Measurements from ENCODE around the gene CCL22.
"Not testable (repeated sequence)": the region's sequence is repeated elsewhere in the genome, so short reads cannot be mapped to it uniquely, and the experiment has no call there.

Gene CCL22

DNA sequence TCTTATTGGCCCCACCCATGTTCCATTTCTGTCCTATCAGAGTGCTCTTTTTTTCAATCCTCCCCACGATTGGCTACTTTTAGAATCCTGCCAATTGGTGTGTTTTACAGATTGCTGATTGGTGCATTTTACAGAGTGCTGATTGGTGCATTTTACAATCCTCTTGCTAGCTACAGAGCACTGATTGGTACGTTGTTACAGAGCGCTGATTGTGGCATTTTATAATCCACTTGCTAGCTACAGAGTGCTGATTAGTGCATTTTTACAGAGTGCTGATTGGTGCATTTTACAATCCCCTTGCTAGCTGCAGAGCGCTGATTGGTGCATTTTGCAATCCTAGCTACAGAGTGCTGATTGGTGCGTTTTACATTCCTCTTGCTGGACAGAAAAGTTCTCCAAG lies 36.4 kb downstream of the CCL22 start:
- H3K4me1 ChIP-seq (ENCODE audit: low read length) = no peaks in the 10 kb centered on the region
- no peak overlapping the region for H3K9ac ChIP-seq (ENCODE audit: low read length)
- H3K79me2 ChIP-seq (ENCODE audit: low read length) = no peaks in the 10 kb centered on the region
- no peaks in the 10 kb centered on the region for H3K36me3 ChIP-seq (replicated peaks; ENCODE audit: insufficient read depth, low read length)
- no peaks in the 10 kb centered on the region for H3K27me3 ChIP-seq (replicated peaks; ENCODE audit: insufficient read depth, low read length)
- no peaks in the 10 kb centered on the region for H3K9me2 ChIP-seq (replicated peaks; ENCODE audit: insufficient read depth, low read length)
- no peak overlapping the region for H3K4me2 ChIP-seq (ENCODE audit: low read depth, low read length)
- no peak overlapping the region for H3K4me3 ChIP-seq (ENCODE audit: low read length)
- H3K9me3 ChIP-seq (replicated peaks; ENCODE audit: insufficient read depth, low read length) = no peaks in the 10 kb centered on the region
- TF ChIP-seq, protein P1, sequence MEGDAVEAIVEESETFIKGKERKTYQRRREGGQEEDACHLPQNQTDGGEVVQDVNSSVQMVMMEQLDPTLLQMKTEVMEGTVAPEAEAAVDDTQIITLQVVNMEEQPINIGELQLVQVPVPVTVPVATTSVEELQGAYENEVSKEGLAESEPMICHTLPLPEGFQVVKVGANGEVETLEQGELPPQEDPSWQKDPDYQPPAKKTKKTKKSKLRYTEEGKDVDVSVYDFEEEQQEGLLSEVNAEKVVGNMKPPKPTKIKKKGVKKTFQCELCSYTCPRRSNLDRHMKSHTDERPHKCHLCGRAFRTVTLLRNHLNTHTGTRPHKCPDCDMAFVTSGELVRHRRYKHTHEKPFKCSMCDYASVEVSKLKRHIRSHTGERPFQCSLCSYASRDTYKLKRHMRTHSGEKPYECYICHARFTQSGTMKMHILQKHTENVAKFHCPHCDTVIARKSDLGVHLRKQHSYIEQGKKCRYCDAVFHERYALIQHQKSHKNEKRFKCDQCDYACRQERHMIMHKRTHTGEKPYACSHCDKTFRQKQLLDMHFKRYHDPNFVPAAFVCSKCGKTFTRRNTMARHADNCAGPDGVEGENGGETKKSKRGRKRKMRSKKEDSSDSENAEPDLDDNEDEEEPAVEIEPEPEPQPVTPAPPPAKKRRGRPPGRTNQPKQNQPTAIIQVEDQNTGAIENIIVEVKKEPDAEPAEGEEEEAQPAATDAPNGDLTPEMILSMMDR (IDR thresholded peaks at IDR 0.05; ENCODE audit: low read length) = no peak
- TF ChIP-seq EZH2 (optimal IDR thresholded peaks at IDR 0.05; ENCODE audit: low read depth, low read length) (no peak), EZH2phosphoT487 (IDR thresholded peaks at IDR 0.05; ENCODE audit: low read length) (no peak)
- no peak overlapping the region for H2AFZ ChIP-seq (ENCODE audit: low read length)
- DNase-seq = no peak
- no peaks in the 10 kb centered on the region for H3F3A ChIP-seq (ENCODE audit: insufficient read depth, low read length)
- H4K20me1 ChIP-seq (ENCODE audit: insufficient read depth, low read length) = no peaks in the 10 kb centered on the region
- no peak overlapping the region for H3K27ac ChIP-seq (ENCODE audit: low read length)

DNA sequence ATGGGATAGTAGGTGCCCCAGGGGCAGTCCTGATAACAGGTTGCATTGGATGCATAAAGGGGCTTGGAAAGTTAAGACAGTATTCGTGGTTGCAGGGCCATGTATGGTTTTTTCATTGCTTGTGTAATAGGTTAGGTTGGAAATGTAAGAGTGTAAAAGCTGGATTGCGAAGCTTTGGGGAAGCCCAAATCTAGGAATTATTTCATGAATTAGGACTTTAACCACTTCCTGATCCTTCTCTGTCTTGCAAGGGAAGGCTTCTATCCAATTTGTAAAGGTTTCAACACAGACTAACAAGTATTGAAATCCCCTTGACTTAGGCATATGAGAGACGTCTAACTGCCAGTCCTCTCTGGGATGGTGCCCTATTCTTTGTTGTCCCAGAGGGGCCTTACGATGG lies 38.2 kb downstream of the CCL22 start:
- Histone ChIP-seq H3K27me3 (replicated peaks; ENCODE audit: insufficient read depth, low read length) (no peaks in the 10 kb centered on the region), H3K36me3 (replicated peaks; ENCODE audit: insufficient read depth, low read length) (no peaks in the 10 kb centered on the region), H3K79me2 (ENCODE audit: low read length) (no peaks in the 10 kb centered on the region), H3K9me3 (replicated peaks; ENCODE audit: insufficient read depth, low read length) (no peaks in the 10 kb centered on the region), H3K9me2 (replicated peaks; ENCODE audit: insufficient read depth, low read length) (no peaks in the 10 kb centered on the region), H3F3A (ENCODE audit: insufficient read depth, low read length) (no peaks in the 10 kb centered on the region), H3K9ac (ENCODE audit: low read length) (no peak overlapping the region), H3K4me1 (ENCODE audit: low read length) (no peaks in the 10 kb centered on the region), H2AFZ (ENCODE audit: low read length) (no peak overlapping the region), H3K4me3 (ENCODE audit: low read length) (no peak overlapping the region), H3K4me2 (ENCODE audit: low read depth, low read length) (no peak overlapping the region), H3K27ac (ENCODE audit: low read length) (no peak overlapping the region), H4K20me1 (ENCODE audit: insufficient read depth, low read length) (no peaks in the 10 kb centered on the region)
- no peak for DNase-seq
- TF ChIP-seq EZH2phosphoT487 (IDR thresholded peaks at IDR 0.05; ENCODE audit: low read length) = no peak
- TF ChIP-seq, protein P1 (IDR thresholded peaks at IDR 0.05; ENCODE audit: low read length) = no peak
- TF ChIP-seq EZH2 (optimal IDR thresholded peaks at IDR 0.05; ENCODE audit: low read depth, low read length) = no peak

DNA sequence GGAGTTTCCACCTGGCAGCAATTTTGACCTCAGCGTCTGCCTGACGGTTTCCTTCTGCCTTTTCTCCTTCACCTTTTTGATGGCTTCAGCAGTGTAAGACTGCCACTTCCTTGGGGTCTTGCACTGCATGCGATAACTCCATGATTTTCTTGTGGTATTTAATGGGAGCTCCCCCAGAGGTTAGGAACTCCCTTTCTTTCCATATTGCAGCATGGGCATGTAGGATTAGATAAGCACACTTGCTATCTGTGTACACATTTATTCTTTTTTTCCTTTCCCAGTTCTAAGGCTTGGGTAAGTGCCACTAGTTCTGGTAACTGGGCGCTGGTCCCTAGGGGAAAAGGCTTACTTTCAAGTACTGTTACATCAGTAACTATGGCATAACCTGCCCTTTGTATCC lies 38.9 kb downstream of the CCL22 start:
- DNase-seq; H3K9me3 ChIP-seq (replicated peaks; ENCODE audit: insufficient read depth, low read length); H3K9me2 ChIP-seq (replicated peaks; ENCODE audit: insufficient read depth, low read length); H3K27me3 ChIP-seq (replicated peaks; ENCODE audit: insufficient read depth, low read length); H3K4me3 ChIP-seq (ENCODE audit: low read length); H4K20me1 ChIP-seq (ENCODE audit: insufficient read depth, low read length); H3K4me2 ChIP-seq (ENCODE audit: low read depth, low read length); H3K9ac ChIP-seq (ENCODE audit: low read length); H3K27ac ChIP-seq (ENCODE audit: low read length); H3K36me3 ChIP-seq (replicated peaks; ENCODE audit: insufficient read depth, low read length); H2AFZ ChIP-seq (ENCODE audit: low read length); H3F3A ChIP-seq (ENCODE audit: insufficient read depth, low read length); H3K4me1 ChIP-seq (ENCODE audit: low read length); H3K79me2 ChIP-seq (ENCODE audit: low read length): not testable (repeated sequence)

DNA sequence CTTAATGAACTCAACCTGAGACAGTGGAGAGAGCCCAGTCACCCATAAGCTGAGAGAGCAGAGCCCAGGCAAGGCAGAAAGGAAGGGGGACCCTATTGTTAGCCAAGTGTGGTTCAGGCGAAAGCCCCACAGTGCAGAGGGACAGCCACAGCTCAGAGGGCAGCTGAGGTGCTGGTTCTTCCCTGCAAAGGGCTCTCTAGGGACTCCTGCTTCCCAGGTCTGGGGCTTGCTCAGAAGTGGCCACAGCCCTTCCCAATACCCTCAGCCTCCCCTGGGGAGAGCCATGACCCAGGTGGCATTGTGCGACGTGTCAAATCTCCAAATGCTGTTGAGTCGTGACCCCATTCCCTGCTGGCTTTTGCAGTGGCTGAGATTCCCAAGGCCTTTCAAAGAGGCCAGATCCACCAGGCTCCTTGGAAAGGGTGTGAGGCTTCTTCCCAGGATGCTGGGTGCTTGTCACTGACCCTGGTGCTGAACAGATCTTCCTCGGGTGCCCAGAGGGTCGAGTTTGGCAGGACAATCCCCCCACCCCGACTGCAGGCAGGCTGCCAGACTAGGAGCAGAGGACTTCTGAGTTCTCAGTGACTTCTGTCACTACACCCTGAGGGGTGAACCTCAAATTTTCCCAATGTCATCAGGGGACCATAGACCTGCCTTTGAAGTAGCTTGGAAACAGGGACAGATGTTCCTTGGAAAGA lies 43.5 kb downstream of the CCL22 start:
- no peaks in the 10 kb centered on the region for H3K79me2 ChIP-seq (ENCODE audit: low read length)
- H3K9ac ChIP-seq (ENCODE audit: low read length) = no peak overlapping the region
- no peaks in the 10 kb centered on the region for H3K36me3 ChIP-seq (replicated peaks; ENCODE audit: insufficient read depth, low read length)
- H3K9me2 ChIP-seq (replicated peaks; ENCODE audit: insufficient read depth, low read length) = no peaks in the 10 kb centered on the region
- H3K9me3 ChIP-seq (replicated peaks; ENCODE audit: insufficient read depth, low read length) = no peaks in the 10 kb centered on the region
- H3K4me3 ChIP-seq (ENCODE audit: low read length) = no peak overlapping the region
- H3K27ac ChIP-seq (ENCODE audit: low read length) = no peak overlapping the region
- no peaks in the 10 kb centered on the region for H3K4me1 ChIP-seq (ENCODE audit: low read length)
- no peaks in the 10 kb centered on the region for H4K20me1 ChIP-seq (ENCODE audit: insufficient read depth, low read length)
- peaks cover 16% of the 10 kb centered on the region; the same call in 1 of the 2 replicates for H3K27me3 ChIP-seq (replicated peaks; ENCODE audit: insufficient read depth, low read length)
- no peak overlapping the region for H3K4me2 ChIP-seq (ENCODE audit: low read depth, low read length)
- no peak for TF ChIP-seq EZH2 (optimal IDR thresholded peaks at IDR 0.05; ENCODE audit: low read depth, low read length)
- TF ChIP-seq EZH2phosphoT487 (IDR thresholded peaks at IDR 0.05; ENCODE audit: low read length) = no peak
- TF ChIP-seq, protein P1 (IDR thresholded peaks at IDR 0.05; ENCODE audit: low read length) = no peak
- H3F3A ChIP-seq (ENCODE audit: insufficient read depth, low read length) = no peaks in the 10 kb centered on the region
- DNase-seq = no peak
- H2AFZ ChIP-seq (ENCODE audit: low read length) = no peak overlapping the region

All from MM.1S (cell line).